LHCN-M2 (cell line): ENCODE results near the gene KYAT1. TPM values are rescaled to one million over a fixed set of nuclear protein-coding genes. Genes with fewer than 3 reads are reported as not detected.

Source experiments
- DNase-seq: peaks from one replicate; pipeline ENCODE4 v3.0.0-alpha.2; 2012; ENCODE audit warnings: low read depth
- total RNA-seq: library from RNA; depleted of rRNA; stranded (reverse); fragments of >200 nt; gene quantifications from 2 replicates; pipeline ENCODE4 v1.2.3, GENCODE V29; 2014

The KYAT1 gene
- total RNA-seq, 1 experiment from 2014 or later: 9.8 TPM

DNA sequence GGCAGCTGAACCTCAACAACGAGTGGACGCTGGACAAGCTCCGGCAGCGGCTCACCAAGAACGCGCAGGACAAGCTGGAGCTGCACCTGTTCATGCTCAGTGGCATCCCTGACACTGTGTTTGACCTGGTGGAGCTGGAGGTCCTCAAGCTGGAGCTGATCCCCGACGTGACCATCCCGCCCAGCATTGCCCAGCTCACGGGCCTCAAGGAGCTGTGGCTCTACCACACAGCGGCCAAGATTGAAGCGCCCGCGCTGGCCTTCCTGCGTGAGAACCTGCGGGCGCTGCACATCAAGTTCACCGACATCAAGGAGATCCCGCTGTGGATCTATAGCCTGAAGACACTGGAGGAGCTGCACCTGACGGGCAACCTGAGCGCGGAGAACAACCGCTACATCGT lies 26.6 kb upstream of the KYAT1 start:
- no peak for DNase-seq

GRCh38 chr9:128906741-128907140 lies 25.0 kb upstream of the KYAT1 start:
- no peak for DNase-seq

- DNase-seq: no peak
Measured at GRCh38 chr9:128905964-128906363, 24.2 kb upstream of the KYAT1 start.

- DNase-seq: peak; percentile 55
Measured at GRCh38 chr9:128903871-128904620, 22.3 kb upstream of the KYAT1 start.

- DNase-seq: no peak
Measured at GRCh38 chr9:128903079-128903461, 21.3 kb upstream of the KYAT1 start.

GRCh38 chr9:128902351-128903078 lies 20.8 kb upstream of the KYAT1 start:
- DNase-seq: peak; percentile 34

DNA sequence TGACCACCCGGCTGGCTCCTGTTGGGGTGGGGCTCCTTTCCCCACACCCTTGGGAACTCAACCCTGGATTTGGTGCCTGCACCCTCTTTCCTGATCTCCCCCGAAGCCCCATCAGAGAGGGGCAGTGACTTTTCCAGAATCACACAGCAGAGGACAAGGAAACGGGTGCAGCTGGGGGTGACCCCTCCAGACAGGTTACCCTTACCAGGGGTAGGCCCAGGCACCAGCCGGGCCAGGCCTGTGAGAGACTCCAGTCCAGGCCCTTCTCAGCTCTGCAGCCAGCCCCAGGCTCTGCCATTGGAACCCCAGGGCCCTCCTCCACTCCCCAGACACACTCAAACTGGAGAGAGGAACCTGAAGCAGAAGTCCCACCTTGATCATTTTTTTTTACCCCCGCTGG lies 20.1 kb upstream of the KYAT1 start:
- no peak for DNase-seq

DNA sequence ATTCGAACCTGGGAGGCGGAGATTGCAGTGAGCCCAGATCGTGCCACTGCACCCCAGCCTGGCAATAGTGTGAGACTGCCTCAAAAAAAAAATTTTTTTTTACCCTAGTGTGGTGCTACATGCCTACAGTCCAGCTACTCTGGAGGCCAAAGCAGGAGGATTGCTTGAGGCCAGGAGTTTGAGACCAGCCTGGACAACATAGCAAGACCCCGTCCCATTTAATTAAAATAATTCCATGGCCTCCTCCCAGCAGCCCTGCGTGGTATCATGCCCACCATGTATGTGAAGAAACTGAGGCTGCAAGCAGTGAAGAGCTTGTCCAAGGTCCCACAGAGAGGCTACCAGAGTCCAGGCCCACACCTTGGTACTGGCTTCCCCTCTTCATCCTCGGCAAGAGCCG lies 19.6 kb upstream of the KYAT1 start:
- no peak for DNase-seq

GRCh38 chr9:128899566-128900322 lies 18.0 kb upstream of the KYAT1 start:
- no peak for DNase-seq

- no peak for DNase-seq
Measured at GRCh38 chr9:128898845-128899565, 17.3 kb upstream of the KYAT1 start.

GRCh38 chr9:128898382-128898781 lies 16.6 kb upstream of the KYAT1 start:
- DNase-seq: no peak

GRCh38 chr9:128895556-128895955 lies 13.8 kb upstream of the KYAT1 start:
- DNase-seq: no peak

GRCh38 chr9:128894764-128895163 lies 13.0 kb upstream of the KYAT1 start:
- no peak for DNase-seq

GRCh38 chr9:128893354-128893753 lies 11.6 kb upstream of the KYAT1 start:
- no peak for DNase-seq

DNA sequence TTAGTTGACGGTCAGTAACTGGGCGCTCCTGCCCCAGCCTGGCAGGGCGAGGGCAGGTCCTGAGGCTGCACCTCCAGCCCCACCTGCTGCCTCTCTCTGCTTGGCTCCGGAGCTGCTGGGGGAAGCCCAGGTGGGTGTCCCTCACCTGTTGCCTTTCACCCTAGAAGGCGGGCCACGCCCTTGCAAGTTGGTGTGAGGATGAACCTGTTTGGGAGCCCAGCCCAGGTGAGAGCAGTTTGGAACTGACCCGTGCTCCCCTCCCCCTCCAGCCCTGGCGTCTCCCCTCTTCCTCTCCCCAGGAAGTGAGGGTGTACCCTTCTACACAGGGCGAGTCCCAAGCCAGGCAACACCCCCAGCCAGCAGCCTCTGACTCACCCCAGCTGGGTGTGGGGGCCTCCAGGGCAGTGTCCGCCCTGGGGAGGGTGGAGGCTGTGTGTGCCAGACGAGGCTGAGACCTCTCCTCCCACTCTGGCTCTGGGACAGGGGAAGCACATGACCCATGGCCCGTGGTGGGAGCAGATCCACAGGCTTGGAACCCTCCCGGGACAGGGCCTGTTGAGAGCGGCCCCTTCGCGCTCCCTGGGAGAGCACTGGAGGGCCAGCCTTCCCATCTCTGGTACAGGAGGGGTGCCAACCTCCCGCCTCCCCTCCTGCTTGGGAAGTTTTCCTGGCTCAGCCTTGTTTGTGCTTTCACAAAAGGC lies 10.6 kb upstream of the KYAT1 start:
- peak; percentile 88 for DNase-seq

DNA sequence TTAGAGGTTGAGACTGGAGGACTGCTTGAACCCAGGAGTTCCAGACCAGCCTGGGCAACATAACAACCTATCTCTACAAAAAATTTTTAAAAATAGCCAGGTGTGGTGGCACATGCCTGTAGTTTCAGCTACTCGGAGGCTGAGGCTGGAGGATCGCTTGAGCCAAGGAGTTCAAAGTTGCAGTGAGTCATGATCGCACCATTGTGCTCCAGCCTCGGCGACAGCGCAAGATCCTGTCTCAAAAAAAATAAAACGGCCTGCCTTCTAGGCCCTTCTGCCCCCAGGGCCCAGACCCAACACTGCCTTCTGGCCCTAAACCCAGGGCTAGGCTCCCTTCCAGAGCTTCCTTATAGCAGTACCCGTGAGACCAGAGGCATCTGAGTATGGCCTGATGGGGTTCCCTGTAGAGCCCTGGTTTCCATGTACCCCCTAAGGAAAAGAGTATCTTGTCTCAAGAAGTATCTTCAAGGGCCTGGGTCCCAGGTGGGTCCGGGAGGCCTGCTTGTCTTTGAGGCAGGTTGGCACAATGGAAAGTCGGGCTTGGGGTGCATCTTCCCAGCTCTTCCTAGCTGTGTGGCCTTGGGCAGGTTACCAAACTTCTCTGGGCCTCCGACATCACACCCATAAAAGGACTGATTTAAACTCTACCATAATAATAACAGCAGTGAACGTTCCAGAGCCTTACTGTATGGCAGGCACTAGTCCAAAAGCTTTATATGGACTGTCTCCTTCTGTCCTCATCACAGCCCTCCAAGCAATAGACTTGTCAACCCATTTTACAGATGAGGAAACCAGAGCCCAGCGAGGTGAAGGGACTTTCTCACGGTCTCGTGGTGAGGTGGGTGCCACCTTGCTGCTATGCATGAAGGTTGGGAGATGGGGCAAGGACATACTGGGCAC lies 9.8 kb upstream of the KYAT1 start:
- no peak for DNase-seq

- no peak for DNase-seq
Measured at GRCh38 chr9:128887914-128888350, 6.2 kb upstream of the KYAT1 start.

- no peak for DNase-seq
Measured at GRCh38 chr9:128887049-128887448, 5.3 kb upstream of the KYAT1 start.

- DNase-seq: no peak
Measured at GRCh38 chr9:128886211-128886891, 4.6 kb upstream of the KYAT1 start.
